HG02885 (cell line): ENCODE measurements around the gene TLK1.
A peak's percentile ranks its signal among the peaks of the same experiment; 100 is the strongest.
"Not testable (repeated sequence)": the region's sequence is repeated elsewhere in the genome, so short reads cannot be mapped to it uniquely, and the experiment has no call there.

Experiments used
- ATAC-seq: cut with Tn5 transposase; IDR thresholded peaks from one replicate; pipeline ENCODE4 v1.9.1; 2021; ENCODE audit warnings: mild to moderate bottlenecking; ENCODE audit not compliant: unreplicated experiment, poor library complexity

TLK1 gene

GRCh38 chr2:171087547-171087946 lies 73.1 kb downstream of the TLK1 start:
- no peak for ATAC-seq

DNA sequence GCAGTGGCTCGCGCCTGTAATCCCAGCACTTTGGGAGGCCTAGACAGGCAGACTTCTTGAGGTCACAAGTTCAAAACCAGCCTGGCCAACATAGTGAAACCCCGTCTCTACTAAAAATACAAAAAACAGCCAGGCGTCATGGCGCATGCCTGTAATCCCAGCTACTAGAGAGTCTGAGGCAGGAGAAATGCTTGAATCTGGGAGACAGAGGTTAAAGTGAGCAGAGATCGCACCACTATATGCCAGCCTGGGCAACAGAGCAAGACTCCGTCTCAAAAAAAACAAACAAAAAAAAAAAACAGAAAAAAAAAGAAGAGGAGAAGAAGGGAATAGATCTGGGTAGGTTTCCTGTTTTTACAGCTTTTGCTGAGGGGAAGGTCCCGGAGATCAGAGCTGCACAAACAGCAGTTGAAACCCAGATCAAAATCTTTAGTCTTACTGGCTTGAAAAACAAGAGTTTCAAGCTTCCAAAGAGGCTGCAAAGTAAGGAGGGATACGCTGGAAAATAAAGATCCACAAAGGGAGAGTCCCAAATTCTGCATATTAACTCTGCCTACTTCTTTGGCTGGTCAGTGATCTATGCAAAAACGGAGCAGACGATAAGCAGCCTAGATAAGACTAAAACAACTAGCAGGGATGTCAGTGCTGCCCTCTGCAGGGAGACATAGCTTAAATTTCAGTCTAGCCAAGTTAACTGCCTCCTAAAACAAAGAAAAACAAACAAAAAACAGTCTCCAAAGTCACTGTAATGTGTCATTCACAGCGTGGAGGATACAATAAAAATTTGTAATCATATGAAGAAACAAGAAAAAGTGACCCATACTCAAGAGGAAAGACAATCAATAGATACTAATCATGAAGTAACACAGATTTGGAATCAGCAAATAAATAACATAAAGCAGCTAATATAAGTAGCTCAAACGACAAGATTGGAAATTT lies 74.1 kb downstream of the TLK1 start:
- no peak for ATAC-seq

DNA sequence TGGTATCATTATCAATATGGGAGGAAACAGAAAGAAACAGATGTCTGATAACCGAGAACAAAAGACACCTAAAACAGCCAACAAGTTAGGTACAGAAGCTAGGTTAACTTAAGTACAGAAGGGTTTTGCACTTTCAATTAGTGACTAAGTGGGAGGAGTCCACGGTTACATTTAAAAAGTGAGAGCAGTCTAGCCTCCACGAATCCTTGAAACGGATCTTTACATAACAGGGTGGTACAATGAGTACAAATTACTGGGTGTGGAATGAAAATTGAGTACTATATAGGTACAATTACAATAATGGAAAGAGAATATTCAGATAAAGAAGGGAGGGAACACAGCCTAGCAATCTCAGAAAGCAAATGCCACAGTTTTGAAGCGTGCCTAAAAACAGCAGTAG lies 76.6 kb downstream of the TLK1 start:
- no peak for ATAC-seq

DNA sequence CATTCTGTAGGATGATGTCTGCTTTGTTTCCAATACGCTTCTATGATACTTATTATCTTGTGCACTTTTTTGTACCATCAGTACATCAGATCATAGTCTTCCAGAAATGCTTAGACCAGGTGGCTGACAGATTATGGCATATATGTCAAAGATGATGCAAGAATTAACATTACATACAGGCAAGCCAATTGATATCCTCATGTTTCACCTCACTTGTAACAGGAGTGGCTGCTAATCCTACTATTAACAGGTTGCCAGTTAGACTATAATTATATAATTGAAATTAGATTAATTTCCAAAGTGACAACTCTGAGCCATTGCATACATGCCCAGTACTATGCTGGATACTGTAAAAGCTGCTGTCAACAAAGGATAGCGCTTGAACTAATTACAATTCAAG lies 77.2 kb downstream of the TLK1 start:
- ATAC-seq, result no peak

GRCh38 chr2:171081649-171082111 lies 79.0 kb downstream of the TLK1 start:
- ATAC-seq, result no peak

DNA sequence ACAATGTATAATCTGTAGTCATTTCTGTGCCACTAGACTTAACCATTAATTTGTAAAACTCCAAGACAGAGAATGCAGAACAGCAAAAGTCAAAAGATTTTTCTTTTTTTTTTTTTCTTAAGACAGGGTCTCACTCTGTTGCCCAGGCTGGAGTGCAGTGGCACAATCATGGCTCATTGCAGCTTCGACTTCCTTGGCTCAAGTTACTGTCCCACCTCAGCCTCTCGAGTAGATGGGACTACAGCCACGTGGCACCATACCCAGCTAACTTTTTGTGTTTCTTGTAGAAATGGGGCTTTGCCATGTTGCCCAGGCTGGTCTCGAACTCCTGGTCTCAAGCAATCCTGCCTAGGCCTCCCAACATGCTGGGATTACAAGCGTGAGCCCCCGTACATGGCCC lies 80.1 kb downstream of the TLK1 start:
- ATAC-seq, result no peak

GRCh38 chr2:171076422-171076821 lies 84.3 kb downstream of the TLK1 start:
- not testable (repeated sequence) for ATAC-seq

DNA sequence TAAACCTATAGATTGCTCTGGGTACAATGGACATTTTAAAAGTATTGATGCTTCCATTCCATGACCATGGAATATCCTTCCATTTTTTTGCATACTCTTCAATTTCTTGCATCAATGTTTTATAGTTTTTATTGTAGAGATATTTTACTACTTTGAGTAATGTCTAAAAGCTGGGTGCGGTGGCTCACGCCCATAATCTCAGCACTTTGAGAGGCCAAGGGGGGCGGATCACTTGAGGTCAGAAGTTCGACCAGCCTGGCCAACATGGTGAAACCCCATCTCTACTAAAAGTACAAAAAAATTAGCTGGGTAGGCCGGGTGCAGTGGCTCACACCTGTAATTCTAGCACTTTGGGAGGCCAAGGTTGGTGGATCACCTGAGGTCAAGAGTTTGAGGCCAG lies 88.5 kb downstream of the TLK1 start:
- no peak for ATAC-seq

DNA sequence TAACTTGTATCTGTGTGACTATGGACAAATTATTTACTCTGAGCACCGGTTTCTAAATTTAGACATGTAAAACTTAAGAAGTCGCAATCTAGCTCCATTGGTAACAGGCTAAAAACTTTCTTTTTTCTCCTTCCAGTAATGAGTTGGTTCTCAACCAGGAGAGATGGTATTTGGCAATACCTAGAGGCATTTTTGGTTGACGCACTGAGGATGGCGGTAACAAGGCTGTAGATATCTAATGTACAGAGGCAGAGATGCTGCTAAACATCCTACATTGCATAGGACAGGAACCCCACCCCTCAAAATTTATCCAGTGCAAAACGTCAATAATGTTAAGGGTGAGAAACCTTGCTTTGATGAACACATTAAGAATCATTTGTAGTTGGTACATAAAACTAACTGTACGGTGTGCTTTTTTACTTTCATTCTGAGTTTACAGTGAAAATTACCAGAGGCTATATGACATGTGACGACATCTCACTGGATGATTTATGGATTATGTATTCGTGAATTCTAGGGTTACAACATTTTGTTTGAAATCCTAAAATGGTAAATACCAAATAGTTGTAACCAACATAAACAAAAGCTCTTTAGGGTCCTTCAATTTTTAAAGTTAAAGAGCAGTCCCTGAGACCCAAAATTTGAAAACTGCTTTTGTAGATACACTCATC lies 91.3 kb downstream of the TLK1 start:
- no peak for ATAC-seq

DNA sequence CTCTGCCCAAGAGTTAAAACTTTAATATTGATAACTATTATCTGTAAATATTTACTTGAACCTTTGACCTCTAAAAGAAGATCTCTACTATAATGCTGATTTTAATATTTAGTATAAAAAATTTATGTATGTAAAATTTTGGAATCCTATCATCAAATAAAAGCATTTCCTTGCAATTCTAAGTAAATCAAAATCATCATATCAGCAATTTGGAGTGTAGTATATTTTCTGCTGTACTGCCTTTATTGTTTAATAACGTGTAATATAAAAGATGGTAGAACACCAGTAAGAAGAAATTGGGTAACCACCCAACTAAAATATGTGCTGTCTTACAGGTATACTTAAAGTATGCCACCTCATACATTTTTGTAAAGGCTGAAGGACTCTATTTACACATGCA lies 94.6 kb downstream of the TLK1 start:
- ATAC-seq, result no peak

GRCh38 chr2:171057575-171057974 lies 103.1 kb downstream of the TLK1 start:
- no peak for ATAC-seq

- no peak for ATAC-seq
Measured at GRCh38 chr2:171056307-171056706, 104.4 kb downstream of the TLK1 start.

- ATAC-seq, result no peak
Measured at GRCh38 chr2:171049691-171050090, 111.0 kb downstream of the TLK1 start.

DNA sequence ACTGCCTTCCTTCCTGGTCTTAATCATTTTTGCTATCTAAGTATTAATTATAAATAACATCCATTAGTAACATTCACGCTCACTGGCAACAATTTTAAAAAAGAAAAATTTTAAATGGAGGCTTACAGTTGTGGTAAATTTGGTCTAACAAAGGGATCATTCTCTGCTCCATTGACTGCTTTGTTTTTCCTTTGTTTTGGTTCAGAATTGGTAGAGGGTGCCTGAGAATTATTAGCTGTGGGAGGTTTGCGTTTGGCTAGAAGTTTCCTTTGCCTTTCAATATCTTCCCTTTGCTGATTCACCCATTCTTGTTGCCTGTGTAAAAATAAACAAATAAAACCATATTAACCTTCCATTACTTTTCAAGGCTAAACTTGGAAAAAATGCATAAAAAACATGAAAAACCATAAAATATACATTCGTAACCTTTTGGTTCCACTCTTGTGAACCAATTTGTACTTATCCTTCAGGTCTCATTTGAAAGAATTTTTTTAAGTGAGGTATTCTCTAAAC lies 114.6 kb downstream of the TLK1 start:
- ATAC-seq, result no peak

GRCh38 chr2:171044416-171044815 lies 116.3 kb downstream of the TLK1 start:
- no peak for ATAC-seq

DNA sequence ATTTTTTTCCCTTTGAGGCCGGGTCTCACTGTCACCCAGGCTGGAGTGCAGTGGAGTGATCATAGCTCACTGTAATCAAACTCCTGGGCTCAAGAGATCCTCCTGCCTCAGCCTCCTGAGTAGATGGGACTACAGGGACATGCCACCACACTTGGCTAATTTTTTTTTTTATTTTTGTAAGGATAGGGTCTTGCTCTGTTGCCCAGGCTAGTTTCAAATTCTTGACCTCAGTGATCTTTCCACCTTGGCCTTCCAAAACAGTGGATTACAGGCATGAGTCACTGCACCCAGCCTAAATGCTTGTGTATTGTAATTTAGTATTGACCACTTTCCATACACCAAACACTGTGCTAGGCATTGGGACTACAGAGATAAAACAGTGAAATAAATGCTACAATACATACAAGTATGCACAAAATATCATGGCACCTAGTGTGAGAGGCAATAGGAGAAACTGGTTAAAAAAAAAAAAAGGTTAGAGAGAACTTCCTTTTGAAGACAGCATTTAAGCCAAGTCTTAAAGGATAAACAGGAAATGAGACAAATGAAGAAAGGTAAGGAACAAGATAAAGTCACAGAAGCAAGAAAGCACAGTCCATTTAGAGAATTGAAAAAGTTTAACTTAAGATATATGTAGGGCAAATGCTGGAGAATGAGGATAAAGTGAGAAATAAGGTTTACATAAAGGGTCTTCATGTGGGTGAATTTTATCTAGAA lies 118.3 kb downstream of the TLK1 start:
- ATAC-seq, result no peak

GRCh38 chr2:171036532-171036931 lies 124.2 kb downstream of the TLK1 start:
- no peak for ATAC-seq

DNA sequence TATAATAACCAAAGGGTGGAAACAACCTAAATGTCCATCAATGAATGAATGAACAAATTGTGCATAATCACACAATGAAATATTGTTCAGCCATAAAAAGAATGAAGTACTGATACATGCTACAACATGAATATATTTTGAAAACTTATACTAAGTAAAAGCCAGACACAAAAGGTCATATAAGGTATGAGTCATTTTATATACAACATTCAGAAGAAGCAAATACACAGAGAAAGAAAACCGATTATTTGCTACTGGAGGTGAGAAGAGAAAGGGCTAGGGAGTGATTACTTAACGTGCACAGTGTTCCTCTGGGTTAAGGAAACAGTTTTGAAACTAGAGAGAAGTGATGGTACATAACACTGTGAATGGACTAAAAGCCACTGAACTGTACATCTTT lies 126.4 kb downstream of the TLK1 start:
- no peak for ATAC-seq

DNA sequence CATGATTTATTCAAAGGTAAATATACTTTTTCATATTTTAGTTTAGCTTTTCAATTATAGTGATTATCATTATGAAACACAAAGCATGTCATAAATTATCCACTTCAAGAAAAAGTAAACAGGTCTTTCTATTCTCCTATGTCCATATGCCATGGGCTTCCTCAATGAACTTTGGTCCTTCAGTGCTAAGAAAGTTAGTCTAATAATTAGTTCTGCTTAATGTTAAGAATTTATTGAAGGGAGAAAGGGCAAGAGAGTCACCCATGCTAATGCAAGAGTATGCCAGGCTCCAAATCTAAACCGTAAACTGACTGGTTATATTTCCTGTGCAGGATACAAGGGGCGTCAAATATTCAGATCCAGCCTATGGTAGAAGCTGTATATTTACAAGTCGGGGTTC lies 135.5 kb downstream of the TLK1 start:
- ATAC-seq, result no peak

DNA sequence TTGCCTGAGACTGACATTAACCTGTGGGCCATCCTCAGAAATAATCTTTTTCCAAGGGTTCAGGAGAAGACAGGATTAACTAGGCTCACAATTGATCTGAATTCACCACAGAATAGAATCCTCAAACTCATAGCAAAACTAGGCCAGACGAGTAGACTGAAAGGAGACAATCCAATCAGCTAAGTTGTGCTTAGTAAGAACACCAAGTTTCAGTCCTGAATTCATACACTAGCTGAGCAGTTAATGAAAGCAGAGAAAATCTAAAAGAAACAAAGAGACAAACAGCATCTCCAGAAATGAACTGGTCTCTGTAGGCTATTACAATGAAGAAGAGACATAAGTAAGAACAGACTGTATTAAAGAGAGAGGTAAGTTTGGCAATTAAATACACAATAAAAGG lies 142.2 kb downstream of the TLK1 start:
- peak; percentile 82 for ATAC-seq

DNA sequence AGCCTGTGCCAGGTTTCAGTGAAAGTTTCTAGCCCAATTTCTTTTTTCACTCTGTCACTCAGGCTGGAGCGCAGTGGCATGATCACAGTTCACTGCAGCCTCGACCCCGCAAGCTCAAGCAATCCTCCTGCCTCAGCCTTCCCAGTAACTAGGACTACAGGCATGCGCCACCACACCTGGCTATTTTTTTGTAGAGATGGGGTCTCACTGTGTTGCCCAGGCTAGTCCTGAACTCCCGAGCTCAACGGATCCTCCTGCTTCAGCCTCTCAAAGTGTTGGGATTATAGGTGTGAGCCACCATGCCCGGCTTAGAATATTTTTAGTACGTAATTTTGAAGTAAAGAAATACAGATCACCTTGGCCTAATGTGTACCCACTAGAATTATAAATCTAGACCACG lies 144.6 kb downstream of the TLK1 start:
- no peak for ATAC-seq
